ENCODE results near the gene SLC39A11.
"Not testable (repeated sequence)": the region's sequence is repeated elsewhere in the genome, so short reads cannot be mapped to it uniquely, and the experiment has no call there.

SLC39A11 gene

DNA sequence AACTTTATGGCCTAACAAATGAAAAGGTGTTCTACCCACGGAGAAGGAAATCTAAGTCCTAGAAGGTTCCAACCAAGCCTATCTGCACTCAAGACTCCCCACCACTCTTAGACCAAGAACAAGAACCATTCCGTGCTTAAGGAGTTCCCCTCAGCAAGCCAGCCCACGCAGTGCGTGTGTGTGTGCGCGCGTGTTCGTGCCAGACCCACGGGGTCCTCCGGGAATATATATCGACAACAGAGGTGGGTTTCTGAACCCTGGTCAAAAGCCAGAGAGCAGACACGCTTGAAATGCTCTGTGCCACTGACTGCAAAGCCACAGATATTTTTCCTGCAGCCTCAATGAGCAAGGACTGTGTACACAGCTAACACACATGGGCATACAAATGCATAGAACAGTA is 70.7 kb downstream of the SLC39A11 start:
- intact Hi-C loops (cut with DNase I) = no loop called here
- no peak for DNase-seq

DNA sequence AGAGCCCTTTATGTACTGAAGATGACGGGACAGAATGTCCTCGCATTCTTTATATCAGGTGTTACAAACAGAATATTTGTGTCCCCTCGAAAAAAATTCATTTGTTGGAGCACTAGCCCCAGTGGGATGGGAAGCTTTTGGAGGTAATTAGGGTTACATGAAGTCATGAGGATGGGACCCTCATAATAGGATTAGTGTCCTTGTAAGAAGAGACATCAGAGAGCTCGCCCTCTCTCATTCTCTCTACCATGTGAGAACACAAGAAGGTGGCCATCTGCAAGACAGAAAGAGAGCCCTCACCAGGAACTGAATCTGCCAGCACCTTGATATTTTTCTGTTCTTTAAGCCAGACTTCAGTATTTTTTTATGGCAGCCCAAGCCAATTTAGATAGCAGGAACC is 72.4 kb downstream of the SLC39A11 start:
- intact Hi-C loops (cut with DNase I) = no loop called here
- no peak for DNase-seq

GRCh38 chr17:73018599-73018998 is 73.9 kb downstream of the SLC39A11 start:
- intact Hi-C loops (cut with DNase I) = no loop called here
- no peak for DNase-seq

DNA sequence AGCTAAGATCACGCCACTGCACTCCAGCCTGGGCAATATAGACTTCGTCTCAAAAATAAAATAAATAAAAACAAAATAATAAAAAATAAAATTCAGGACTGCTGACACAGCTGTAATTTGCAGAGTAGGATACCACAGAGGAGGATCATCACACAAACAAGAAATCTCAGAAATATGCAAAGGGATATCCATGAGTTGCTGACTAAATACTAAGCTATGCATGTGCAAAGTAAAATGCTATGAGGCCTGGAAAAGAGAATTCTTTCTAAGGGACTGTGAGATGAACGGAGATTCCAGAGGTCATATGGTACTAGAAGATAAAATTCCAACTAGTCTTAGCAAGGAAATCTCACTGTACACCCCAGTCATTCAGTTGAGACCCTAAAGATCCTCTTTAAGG is 74.8 kb downstream of the SLC39A11 start:
- intact Hi-C loops (cut with DNase I) = no loop called here
- no peak for DNase-seq

GRCh38 chr17:73015722-73016276 is 76.7 kb downstream of the SLC39A11 start:
- intact Hi-C loops (cut with DNase I) = no loop called here
- no peak for DNase-seq

DNA sequence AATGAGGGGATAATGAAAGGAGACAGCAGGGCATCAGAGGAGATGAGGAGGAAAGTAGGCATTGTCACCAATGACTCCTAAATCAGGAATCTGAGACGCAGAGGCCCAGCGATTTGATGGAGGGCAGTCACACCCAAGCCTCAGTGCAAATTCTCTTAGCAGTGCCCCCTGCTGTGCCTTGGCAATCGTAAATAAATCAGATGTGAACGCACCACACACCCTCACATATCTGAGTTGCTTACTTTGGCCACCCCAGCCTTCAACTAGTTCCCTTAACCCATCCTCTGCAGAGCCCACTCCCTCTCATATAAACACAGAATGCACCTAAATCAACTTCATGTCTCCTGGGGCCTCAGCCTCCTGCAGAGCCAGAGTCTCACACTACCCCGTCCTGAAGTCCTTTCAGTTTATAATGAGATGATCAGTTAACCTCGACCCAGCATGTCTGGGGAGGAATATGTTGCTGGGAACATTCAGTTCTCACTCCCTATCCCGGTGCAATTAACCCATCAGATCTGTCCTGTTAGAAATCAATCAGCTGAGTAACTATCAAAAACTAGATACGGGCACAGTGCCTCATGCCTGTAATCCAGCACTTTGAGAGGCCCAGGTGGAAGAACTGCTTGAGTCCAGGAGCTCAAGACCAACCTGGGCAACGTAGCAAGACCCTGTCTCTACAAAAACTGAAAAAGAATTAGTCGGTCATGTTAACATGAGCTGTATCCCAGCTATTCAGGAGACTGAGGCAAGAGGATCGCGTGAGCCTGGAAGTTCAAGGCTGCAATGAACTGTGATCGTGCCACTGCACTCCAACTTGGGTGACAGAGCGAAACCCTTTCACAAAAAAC is 78.4 kb downstream of the SLC39A11 start:
- no peak for DNase-seq
- intact Hi-C loops (cut with DNase I) = no loop called here

GRCh38 chr17:73013301-73013700 is 79.2 kb downstream of the SLC39A11 start:
- DNase-seq = no peak
- intact Hi-C loops (cut with DNase I) = no loop called here

DNA sequence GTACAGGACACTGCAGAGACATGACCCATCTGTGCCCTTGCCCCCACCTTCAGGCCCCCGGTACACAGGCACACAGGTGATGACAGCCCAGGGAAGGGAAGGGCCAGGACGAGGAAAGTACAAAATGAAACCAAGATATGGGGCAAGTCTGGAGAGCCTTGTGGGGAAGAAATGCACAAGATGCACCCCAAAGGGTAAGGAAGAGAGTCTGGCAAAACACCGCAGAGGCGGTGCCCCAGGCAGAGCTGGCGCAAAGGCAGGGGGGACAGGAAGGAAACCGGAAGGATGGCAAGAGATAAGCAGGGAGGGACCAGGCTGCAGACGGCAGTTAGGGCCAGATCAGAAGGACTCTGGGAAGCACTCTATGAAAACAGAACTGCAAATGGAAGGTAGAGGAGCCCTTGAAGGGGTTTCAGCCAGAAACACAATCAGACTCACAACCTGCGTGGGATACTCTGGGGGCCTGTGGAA is 81.4 kb downstream of the SLC39A11 start:
- intact Hi-C loops (cut with DNase I) = no loop called here
- DNase-seq = no peak

- DNase-seq = no peak
- intact Hi-C loops (cut with DNase I) = no loop called here
These were observed 82.1 kb downstream of the SLC39A11 start for GRCh38 chr17:73010414-73010813.

DNA sequence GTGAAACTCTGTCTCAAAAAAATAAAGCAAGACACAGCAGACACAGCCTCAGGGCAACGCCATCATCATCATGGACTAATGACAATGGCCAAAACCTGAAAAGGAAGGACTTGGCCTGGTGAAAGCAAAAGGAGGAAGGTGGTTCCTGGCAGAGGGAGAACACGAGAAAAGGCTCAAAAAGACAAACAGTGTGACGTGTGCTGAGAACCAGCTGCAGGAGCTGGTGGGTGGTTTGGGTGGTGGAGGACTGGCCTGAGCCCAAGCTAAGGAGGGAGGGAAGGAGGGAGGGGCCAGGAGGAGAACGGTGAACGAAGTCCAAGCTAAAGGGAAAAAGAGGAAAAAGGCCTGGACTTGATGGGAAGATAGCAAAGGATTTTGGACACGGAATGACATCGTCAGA is 85.1 kb downstream of the SLC39A11 start:
- DNase-seq = no peak
- intact Hi-C loops (cut with DNase I) = no loop called here

GRCh38 chr17:73005360-73005759 is 87.1 kb downstream of the SLC39A11 start:
- no peak for DNase-seq
- intact Hi-C loops (cut with DNase I) = no loop called here

DNA sequence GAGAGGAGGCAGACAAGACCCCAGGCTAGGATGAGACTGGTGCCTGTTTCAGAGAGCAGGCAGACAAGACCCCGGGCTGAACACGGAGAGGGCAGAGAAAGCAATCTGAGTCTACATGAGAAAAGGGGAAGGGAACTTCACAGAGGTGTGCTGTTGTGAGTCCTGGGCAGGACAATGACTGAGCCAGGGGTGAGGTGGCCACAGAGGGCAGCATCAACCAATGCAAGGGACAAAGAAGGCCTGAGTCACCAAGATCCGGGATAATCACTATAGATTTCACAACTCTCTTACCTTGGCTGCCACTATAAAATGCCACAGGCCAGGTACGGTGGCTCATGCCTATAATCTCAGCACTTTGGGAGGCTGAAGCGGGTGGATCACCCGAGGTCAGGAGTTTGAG is 89.0 kb downstream of the SLC39A11 start:
- DNase-seq = no peak
- intact Hi-C loops (cut with DNase I) = no loop called here

DNA sequence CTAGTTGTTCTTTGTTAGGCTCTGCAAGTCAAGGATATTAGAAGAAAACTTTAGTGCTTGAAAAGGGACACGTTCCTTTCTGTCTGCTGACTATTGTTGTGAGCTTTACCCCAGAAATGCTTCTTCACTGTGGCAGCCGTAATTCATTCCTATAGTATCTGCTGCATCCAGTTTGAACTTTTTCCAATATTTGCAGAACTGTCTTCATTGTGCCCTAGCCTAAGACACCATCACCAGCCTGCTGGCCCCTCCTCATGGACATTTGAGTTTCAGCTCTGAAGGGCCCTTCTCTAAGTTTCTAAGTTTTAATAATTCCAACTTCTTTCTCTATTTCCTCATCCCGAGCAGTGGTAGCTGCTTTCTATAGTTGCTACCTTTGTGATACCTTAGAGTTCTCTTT is 91.7 kb downstream of the SLC39A11 start:
- no peak for DNase-seq
- intact Hi-C loops (cut with DNase I) = no loop called here

- intact Hi-C loops (cut with DNase I) = not testable (repeated sequence)
- peak in 1 of 42 donors; percentile 20 for DNase-seq
These were observed 93.0 kb downstream of the SLC39A11 start for GRCh38 chr17:72999474-72999873.

- DNase-seq = peak in 1 of 42 donors; percentile 22
- intact Hi-C loops (cut with DNase I) = no loop called here
These were observed 94.1 kb downstream of the SLC39A11 start for GRCh38 chr17:72998343-72998742.

DNA sequence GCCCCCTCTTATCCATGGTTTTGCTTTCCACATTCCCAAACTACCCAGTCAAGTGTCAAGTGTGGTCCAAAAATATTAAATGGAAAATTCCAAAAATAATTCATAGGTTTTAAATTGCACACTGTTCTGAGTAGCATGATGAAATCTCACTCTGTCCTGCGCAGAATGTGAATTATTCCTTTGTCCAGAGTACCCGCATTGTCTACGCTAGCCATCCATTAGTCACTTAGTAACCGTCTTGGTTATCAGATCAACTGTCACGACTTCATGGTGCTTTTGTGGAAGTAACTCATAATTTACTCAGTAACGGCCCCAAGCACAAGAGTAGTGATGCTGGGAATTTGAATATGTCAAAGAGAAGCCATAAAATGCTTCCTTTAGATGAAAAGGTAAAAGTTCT is 94.9 kb downstream of the SLC39A11 start:
- peak in 1 of 42 donors; percentile 11 for DNase-seq
- intact Hi-C loops (cut with DNase I) = no loop called here

DNA sequence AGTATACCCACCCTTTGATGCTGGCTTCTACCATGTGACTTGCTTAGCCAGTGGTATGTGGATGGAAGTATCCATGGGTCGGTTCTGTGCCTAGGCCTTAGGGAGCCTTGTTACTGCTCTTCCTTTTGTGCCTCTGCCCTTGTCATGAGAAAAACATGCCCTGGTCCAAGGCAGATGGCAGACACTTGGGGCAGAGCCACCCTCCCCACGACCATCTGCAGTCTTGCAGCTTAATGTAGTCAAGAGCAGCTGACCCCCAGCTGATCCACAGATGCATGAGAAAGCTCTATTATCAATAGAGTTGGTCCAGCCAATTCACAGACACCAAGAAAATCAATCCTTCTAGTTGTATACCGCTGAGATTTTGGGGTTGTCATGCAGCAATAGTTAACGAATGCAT is 95.7 kb downstream of the SLC39A11 start:
- DNase-seq = peak in 4 of 42 donors; percentile 20 to 66 (median 31)
- intact Hi-C loops (cut with DNase I) = no loop called here

GRCh38 chr17:72995008-72995656 is 97.4 kb downstream of the SLC39A11 start:
- intact Hi-C loops (cut with DNase I) = no loop called here
- peak in 1 of 42 donors; percentile 3 for DNase-seq

- intact Hi-C loops (cut with DNase I) = not testable (repeated sequence)
- DNase-seq = peak in 20 of 42 donors; percentile 26 to 71 (median 39)
These were observed 99.6 kb downstream of the SLC39A11 start for GRCh38 chr17:72992783-72993467.

DNA sequence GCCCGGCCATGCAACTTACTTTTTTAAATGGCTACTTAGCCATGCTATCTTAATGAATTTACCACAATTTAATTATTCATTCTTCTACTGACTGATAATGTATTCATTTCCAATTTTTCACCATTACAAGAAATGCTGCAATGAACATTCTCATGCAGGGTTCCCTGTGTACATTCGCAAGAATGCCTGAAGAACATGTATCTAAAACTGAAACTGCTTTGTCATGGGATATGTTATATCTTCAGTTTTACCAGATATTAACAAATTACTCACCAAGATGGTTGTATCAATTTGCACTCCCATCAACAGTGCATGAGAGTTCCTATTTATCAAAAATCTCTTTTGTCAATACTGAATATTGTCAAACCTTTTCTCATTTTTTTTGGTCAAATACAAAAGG is 100.8 kb downstream of the SLC39A11 start:
- no peak for DNase-seq
- intact Hi-C loops (cut with DNase I) = no loop called here

Data from head of caudate nucleus (tissue), 42 donors.